Thoracic aorta (tissue), 2 donors: ENCODE measurements around the gene RSF1. TPM values are rescaled to one million over a fixed set of nuclear protein-coding genes. Genes with fewer than 3 reads are reported as not detected.

Experiments
- ATAC-seq: fragments of 150-250 bp; one replicate; pipeline ENCODE4 v1.8.0; 2017; ENCODE audit warnings: low read depth; ENCODE audit not compliant: insufficient number of reproducible peaks, low FRiP score
- DNase-seq: peaks from one replicate; pipeline ENCODE4 v3.0.0-alpha.2; 2020; ENCODE audit warnings: low spot score
- H3K27ac ChIP-seq, 2 donors: fragments of 200-600 bp; sonication (generic); 1 replicate in 1 of 2; 2 replicates in 1 of 2; pipeline ENCODE4 v1.5.1; 2016; ENCODE audit warnings: mild to moderate bottlenecking in 2 of 2, moderate library complexity in 2 of 2
- H3K27me3 ChIP-seq: fragments of 200-600 bp; sonication (generic); replicated peaks from 2 replicates; pipeline ENCODE4 v1.6.0; 2016; ENCODE audit warnings: mild to moderate bottlenecking; ENCODE audit not compliant: insufficient read depth
- H3K36me3 ChIP-seq: fragments of 200-600 bp; sonication (generic); one replicate; pipeline ENCODE4 v1.5.1; 2016
- H3K4me1 ChIP-seq, 2 donors: fragments of 200-600 bp; sonication (generic); 1 replicate in 1 of 2; 2 replicates in 1 of 2; pipeline versions ENCODE4 v1.5.1 to v1.6.0; 2016; ENCODE audit warnings: low read depth in 2 of 2, mild to moderate bottlenecking in 1 of 2; ENCODE audit not compliant: control insufficient read depth in 1 of 2
- H3K4me3 ChIP-seq: fragments of 200-600 bp; sonication (generic); 2 replicates; pipeline ENCODE4 v1.5.1; 2016; ENCODE audit warnings: mild to moderate bottlenecking
- H3K9me3 ChIP-seq: fragments of 200-600 bp; sonication (generic); 2 replicates; pipeline ENCODE4 v1.5.1; 2016
- total RNA-seq, 2 donors: library from RNA; depleted of rRNA; stranded (reverse); fragments of >200 nt; gene quantifications; one replicate each; pipeline versions ENCODE4 v1.1.0 to v1.2.3, GENCODE V29; 2016
- TF ChIP-seq, protein P1 (sequence below): fragments of 200-600 bp; sonication (generic); IDR thresholded peaks from one replicate; pipeline ENCODE4 v1.5.1; 2019; ENCODE audit warnings: antibody characterized with exemption

The RSF1 gene
- total RNA-seq, 2 donors from 2014 or later = 86.6 to 107 TPM

DNA sequence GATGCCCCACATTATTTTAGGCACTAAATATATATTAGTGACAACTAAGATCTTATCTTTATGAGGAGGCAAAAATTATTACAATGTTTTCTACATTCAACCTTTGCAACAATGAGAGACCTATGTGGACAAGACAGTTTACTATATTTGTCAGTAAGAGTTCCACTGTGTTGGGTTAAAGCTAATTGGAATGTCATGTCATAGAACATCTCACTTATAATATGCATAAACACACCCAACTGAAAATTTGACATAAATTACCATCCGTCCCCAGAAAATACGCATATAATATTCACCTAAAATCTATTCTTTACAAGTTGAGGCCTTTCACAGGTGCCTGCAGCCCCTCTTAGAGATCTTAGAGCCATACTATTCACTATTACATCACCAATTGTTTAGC is 84.0 kb downstream of the RSF1 start:
- H3K36me3 ChIP-seq = peaks cover 25% of the 10 kb centered on the region
- no peaks in the 10 kb centered on the region for H3K27me3 ChIP-seq
- H3K9me3 ChIP-seq = peaks cover 3% of the 10 kb centered on the region
- DNase-seq (no peak), ATAC-seq (no peak)
- TF ChIP-seq, protein P1, sequence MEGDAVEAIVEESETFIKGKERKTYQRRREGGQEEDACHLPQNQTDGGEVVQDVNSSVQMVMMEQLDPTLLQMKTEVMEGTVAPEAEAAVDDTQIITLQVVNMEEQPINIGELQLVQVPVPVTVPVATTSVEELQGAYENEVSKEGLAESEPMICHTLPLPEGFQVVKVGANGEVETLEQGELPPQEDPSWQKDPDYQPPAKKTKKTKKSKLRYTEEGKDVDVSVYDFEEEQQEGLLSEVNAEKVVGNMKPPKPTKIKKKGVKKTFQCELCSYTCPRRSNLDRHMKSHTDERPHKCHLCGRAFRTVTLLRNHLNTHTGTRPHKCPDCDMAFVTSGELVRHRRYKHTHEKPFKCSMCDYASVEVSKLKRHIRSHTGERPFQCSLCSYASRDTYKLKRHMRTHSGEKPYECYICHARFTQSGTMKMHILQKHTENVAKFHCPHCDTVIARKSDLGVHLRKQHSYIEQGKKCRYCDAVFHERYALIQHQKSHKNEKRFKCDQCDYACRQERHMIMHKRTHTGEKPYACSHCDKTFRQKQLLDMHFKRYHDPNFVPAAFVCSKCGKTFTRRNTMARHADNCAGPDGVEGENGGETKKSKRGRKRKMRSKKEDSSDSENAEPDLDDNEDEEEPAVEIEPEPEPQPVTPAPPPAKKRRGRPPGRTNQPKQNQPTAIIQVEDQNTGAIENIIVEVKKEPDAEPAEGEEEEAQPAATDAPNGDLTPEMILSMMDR = no peak
- no peaks in the 10 kb centered on the region for H3K4me1 ChIP-seq
- H3K4me3 ChIP-seq = no peak overlapping the region
- H3K27ac ChIP-seq = no peak overlapping the region

DNA sequence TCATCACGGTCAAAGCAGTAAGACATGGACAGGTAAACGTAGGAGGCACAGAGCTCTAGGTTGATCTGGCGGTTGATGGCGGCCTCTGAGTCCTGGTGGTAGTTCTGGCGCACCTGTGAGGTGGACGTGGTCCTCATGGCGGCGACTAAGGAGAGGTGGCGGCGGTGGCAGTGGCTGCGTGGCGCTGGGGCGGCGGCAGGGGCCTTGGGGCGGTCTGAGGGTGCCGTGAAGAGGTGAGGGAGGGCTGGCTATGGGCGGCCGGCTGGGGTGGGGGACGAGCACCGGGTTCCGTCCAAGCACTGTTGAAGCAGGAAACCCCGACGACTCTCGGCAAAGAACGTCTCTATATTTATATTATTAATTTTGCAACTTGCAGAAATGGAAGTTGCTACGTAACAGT is 85.6 kb downstream of the RSF1 start:
- H3K4me1 ChIP-seq = no peaks in the 10 kb centered on the region
- no peak overlapping the region for H3K4me3 ChIP-seq
- no peak overlapping the region for H3K27ac ChIP-seq
- ATAC-seq (no peak), DNase-seq (no peak)
- peaks cover 12% of the 10 kb centered on the region for H3K9me3 ChIP-seq
- TF ChIP-seq, protein P1 = no peak
- H3K36me3 ChIP-seq = peaks cover 24% of the 10 kb centered on the region
- H3K27me3 ChIP-seq = no peaks in the 10 kb centered on the region

DNA sequence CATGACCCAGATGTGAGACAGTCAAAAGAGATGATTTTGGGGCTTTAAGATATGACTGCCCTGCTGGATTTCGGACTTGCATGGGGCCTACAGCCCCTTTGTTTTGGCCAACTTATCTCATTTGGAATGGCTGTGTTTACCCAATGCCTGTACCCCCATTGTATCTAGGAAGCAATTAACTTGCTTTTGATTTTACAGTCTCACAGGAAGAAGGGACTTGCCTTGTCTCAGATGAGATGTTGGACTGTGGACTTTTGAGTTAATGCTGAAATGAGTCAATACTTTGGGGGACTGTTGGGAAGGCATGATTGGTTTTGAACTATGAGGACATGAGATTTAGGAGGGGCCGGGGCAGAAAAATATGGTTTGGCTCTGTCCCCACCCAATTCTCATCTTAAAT is 88.4 kb downstream of the RSF1 start:
- H3K36me3 ChIP-seq = peaks cover 12% of the 10 kb centered on the region
- ATAC-seq = no peak

DNA sequence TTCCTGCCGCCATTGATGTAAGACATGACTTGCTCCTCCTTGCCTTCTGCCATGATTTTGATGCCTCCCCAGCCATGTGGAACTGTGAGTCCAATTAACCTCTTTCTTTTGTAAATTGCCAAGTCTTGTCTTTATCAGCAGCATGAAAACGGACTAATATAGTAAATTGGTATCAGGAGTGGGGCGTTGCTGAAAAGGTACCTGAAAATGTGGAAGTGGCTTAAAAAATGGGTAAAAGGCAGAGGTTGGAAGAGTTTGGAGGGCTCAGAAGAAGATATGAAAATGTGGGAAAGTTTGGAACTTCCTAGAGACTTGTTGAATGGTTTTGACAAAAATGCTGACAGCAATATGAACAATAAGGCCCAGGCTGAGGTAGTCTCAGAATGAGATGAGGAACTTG is 89.7 kb downstream of the RSF1 start:
- Histone ChIP-seq H3K36me3 (peaks cover 12% of the 10 kb centered on the region), H3K4me1 (no peaks in the 10 kb centered on the region), H3K27ac (no peak overlapping the region), H3K27me3 (no peaks in the 10 kb centered on the region), H3K4me3 (no peak overlapping the region), H3K9me3 (peaks cover 12% of the 10 kb centered on the region)
- TF ChIP-seq, protein P1 = no peak
- DNase-seq = no peak
- ATAC-seq = no peak

More for the DNA sequence above, 88.4 kb downstream of the RSF1 start:
- no peak for DNase-seq
- Histone ChIP-seq H3K9me3 (peaks cover 12% of the 10 kb centered on the region), H3K4me1 (no peaks in the 10 kb centered on the region), H3K27ac (no peak overlapping the region), H3K4me3 (no peak overlapping the region), H3K27me3 (no peaks in the 10 kb centered on the region)
- TF ChIP-seq, protein P1 = no peak

DNA sequence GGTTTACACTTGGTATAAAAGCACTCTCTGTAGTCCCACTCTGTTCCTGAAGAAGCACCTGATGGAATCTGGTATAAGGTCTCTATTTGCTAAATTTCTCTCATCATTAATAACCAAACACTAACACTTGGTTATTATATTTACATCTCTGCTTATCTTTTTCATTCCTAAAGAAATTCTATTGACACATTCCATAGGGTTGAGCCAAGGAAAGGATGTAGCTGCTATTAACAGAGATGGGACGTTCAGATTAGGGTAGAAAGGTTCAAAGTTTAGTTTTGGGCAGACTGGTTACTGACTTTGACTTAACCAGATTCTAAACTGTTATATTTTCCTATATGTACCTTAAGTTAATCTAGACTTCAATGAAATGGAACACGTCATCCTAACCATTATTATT is 91.5 kb downstream of the RSF1 start:
- H3K27me3 ChIP-seq = no peaks in the 10 kb centered on the region
- H3K36me3 ChIP-seq = peaks cover 14% of the 10 kb centered on the region
- peaks cover 12% of the 10 kb centered on the region for H3K9me3 ChIP-seq
- H3K27ac ChIP-seq = no peak overlapping the region
- TF ChIP-seq, protein P1 = no peak
- DNase-seq (no peak), ATAC-seq (no peak)
- H3K4me1 ChIP-seq = no peaks in the 10 kb centered on the region
- H3K4me3 ChIP-seq = no peak overlapping the region
